WI38 (cell line): ENCODE data around the gene ST3GAL3.
A peak's percentile ranks its signal among the peaks of the same experiment; 100 is the strongest.

Experiments
- H3K4me3 ChIP-seq: 2 replicates; pipeline ENCODE4 v1.5.1; 2011; ENCODE audit warnings: low read depth, mild to moderate bottlenecking, control low read depth, low read length
- CTCF ChIP-seq: IDR thresholded peaks from 2 replicates; pipeline ENCODE4 v1.5.1; 2012; ENCODE audit warnings: low read depth, mild to moderate bottlenecking, control low read depth, low read length

The ST3GAL3 gene

GRCh38 chr1:43968348-43968948, 261.1 kb downstream of the ST3GAL3 start:
- no peak overlapping the region for H3K4me3 ChIP-seq
- no peak for TF ChIP-seq CTCF

DNA sequence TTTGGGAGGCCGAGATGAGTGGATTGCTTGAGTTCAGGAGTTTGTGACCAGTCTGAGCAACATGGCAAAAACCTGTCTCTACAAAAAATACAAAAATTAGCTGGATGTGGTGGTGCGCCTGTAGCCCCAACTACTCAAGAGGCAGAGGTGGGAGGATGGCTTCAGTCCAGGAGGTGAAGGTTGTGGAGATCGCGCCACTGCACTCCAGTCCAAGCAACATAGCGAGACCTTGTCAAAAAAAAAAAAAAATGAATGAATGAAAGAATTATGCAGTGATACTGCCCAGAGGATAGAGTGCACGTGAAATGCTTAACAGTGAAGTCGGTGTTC, 262.0 kb downstream of the ST3GAL3 start:
- TF ChIP-seq CTCF = no peak
- H3K4me3 ChIP-seq = no peak overlapping the region; the same call in 1 of the 2 replicates

- TF ChIP-seq CTCF = no peak
- H3K4me3 ChIP-seq = peak within 1 kb of the TSS; percentile 96
Measured at GRCh38 chr1:43969746-43970466, 262.6 kb downstream of the ST3GAL3 start, which contains the start of gene DPH2. DPH2 (plus strand) TSS chr1:43970010; CDS start chr1:43970176, 166 bp downstream.

DNA sequence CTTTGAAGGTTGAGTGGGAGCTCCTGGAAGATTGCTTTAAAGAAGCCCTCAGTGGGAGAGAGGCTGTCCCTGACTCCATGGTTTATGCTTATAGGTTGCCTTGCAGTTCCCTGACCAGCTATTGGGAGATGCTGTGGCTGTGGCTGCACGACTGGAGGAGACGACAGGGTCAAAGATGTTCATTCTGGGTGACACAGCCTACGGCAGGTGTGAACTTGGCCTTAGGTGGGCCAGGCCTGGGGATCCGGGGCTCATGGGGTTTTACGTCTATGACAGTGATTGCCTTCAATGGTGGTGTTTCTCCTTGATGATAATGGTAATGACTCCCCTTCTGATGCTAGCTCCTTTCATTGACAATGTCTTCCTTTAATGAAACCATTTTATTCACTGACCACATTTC, 263.2 kb downstream of the ST3GAL3 start:
- peak overlapping the region; percentile 96 for H3K4me3 ChIP-seq
- no peak for TF ChIP-seq CTCF

DNA sequence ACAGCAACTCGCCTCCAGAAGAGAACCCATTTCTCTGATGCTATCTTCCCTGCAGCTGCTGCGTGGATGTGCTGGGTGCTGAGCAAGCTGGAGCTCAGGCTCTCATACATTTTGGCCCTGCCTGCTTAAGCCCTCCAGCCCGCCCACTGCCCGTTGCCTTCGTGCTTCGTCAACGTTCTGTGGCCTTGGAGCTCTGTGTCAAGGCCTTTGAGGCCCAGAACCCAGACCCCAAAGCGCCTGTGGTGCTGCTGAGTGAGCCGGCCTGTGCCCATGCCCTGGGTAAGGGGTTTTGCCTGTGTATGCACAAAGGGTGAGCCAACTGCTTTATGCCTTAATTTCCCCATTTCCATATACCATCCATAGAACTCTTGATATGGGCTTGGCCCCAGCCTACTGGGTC, 263.6 kb downstream of the ST3GAL3 start:
- H3K4me3 ChIP-seq = peak overlapping the region; percentile 96; the same call in 1 of the 2 replicates
- no peak for TF ChIP-seq CTCF

GRCh38 chr1:43971336-43971980, 264.1 kb downstream of the ST3GAL3 start:
- no peak overlapping the region for H3K4me3 ChIP-seq
- TF ChIP-seq CTCF = no peak

GRCh38 chr1:43973981-43974442, 266.7 kb downstream of the ST3GAL3 start:
- H3K4me3 ChIP-seq = peak overlapping the region; percentile 92

More at GRCh38 chr1:43973981-43974442, 266.7 kb downstream of the ST3GAL3 start:
- TF ChIP-seq CTCF = no peak
